IMR-90 (cell line): Measurements from ENCODE around the gene ARHGAP8. TPM values are rescaled to one million over a fixed set of nuclear protein-coding genes. Genes with fewer than 3 reads are reported as not detected.

Experiments used
- ATAC-seq: fragments of 200-7000 bp; cut with Tn5 transposase; 2 replicates; pipeline ENCODE4 v1.9.1; 2020; ENCODE audit warnings: low read depth, mild to moderate bottlenecking, moderate library complexity
- BruUV-seq: library from RNA; stranded (reverse); fragments of 400-500 nt; replicated peaks from 2 replicates; lab custom pipeline; 2021; lab: Mats Ljungman, UMichigan
- CTCF ChIA-PET: fragments of 300-600 bp; formaldehyde crosslinking; extraction: SDS; loops from one replicate; lab custom pipeline; 2021; ENCODE audit warnings: antibody characterized with exemption; lab: Yijun Ruan, JAX
- POLR2A ChIA-PET: fragments of 300-600 bp; sonication (Branson Sonifier 250); formaldehyde crosslinking; loops from one replicate; lab custom pipeline; 2022; ENCODE audit warnings: antibody characterized with exemption; ENCODE audit not compliant: unreplicated experiment; lab: Charles Lee
- DNase-seq: peaks from one replicate; pipeline ENCODE4 v3.0.0; 2013
- H2AFZ ChIP-seq: replicated peaks from 2 replicates; pipeline ENCODE3; 2013; ENCODE audit warnings: low read length, mild to moderate bottlenecking; ENCODE audit not compliant: poor library complexity
- H2AK5ac ChIP-seq: 2 replicates; pipeline ENCODE4 v1.6.1; 2013; ENCODE audit warnings: low read depth, low read length, inconsistent platforms
- H2AK9ac ChIP-seq: replicated peaks from 2 replicates; pipeline ENCODE3; 2013; ENCODE audit warnings: mild to moderate bottlenecking, low read depth, low read length, moderate library complexity; ENCODE audit not compliant: poor library complexity
- H2BK120ac ChIP-seq: 2 replicates; pipeline ENCODE4 v1.6.1; 2013; ENCODE audit warnings: low read depth, low read length, inconsistent platforms
- H2BK15ac ChIP-seq: 3 replicates; pipeline ENCODE4 v1.6.1; 2013; ENCODE audit warnings: low read depth, low read length, inconsistent platforms
- H2BK20ac ChIP-seq: 2 replicates; pipeline ENCODE4 v1.6.1; 2013; ENCODE audit warnings: low read depth, mild to moderate bottlenecking, inconsistent platforms, low read length, moderate library complexity
- H2BK5ac ChIP-seq: 2 replicates; pipeline ENCODE4 v1.6.1; 2013; ENCODE audit warnings: mild to moderate bottlenecking, low read depth, low read length, inconsistent platforms; ENCODE audit not compliant: poor library complexity, severe bottlenecking
- H3K14ac ChIP-seq: replicated peaks from 2 replicates; pipeline ENCODE4 v1.6.1; 2013; ENCODE audit warnings: low read depth, low read length, inconsistent platforms
- H3K18ac ChIP-seq: 2 replicates; pipeline ENCODE4 v1.6.1; 2013; ENCODE audit warnings: low read depth, low read length, control low read depth
- H3K23ac ChIP-seq: 2 replicates; pipeline ENCODE4 v1.6.1; 2013; ENCODE audit warnings: low read depth, low read length, inconsistent platforms
- H3K27ac ChIP-seq: 2 replicates; pipeline ENCODE4 v1.5.1; 2013; ENCODE audit warnings: mild to moderate bottlenecking, control low read depth, low read length; ENCODE audit not compliant: insufficient read depth
- H3K27me3 ChIP-seq: 2 replicates; pipeline ENCODE4 v1.6.1; 2013; ENCODE audit warnings: low read length; ENCODE audit not compliant: control insufficient read depth, insufficient read depth
- H3K36me3 ChIP-seq: 2 replicates; pipeline ENCODE4 v1.6.1; 2013; ENCODE audit warnings: low read length, mixed read lengths; ENCODE audit not compliant: control insufficient read depth, insufficient read depth
- H3K4ac ChIP-seq: 2 replicates; pipeline ENCODE4 v1.6.1; 2013; ENCODE audit warnings: low read depth, low read length, inconsistent platforms
- H3K4me1 ChIP-seq: 2 replicates; pipeline ENCODE4 v1.6.1; 2013; ENCODE audit warnings: low read length, mixed read lengths; ENCODE audit not compliant: control insufficient read depth, insufficient read depth
- H3K4me2 ChIP-seq: 2 replicates; pipeline ENCODE4 v1.6.1; 2013; ENCODE audit warnings: low read depth, mild to moderate bottlenecking, control low read depth, low read length, moderate library complexity
- H3K4me3 ChIP-seq: 2 replicates; pipeline ENCODE4 v1.5.1; 2013; ENCODE audit warnings: low read depth, mild to moderate bottlenecking, control low read depth, low read length, moderate library complexity; ENCODE audit not compliant: insufficient read depth
- H3K56ac ChIP-seq: 2 replicates; pipeline ENCODE4 v1.6.1; 2013; ENCODE audit warnings: low read length, inconsistent platforms; ENCODE audit not compliant: insufficient read depth; ENCODE audit errors: extremely low read depth
- H3K79me1 ChIP-seq, 2 experiments: 2 replicates each; pipeline ENCODE4 v1.6.1; 2013; ENCODE audit warnings: low read length in 2 of 2, inconsistent platforms in 1 of 2, low read depth in 1 of 2
- H3K9ac ChIP-seq: 2 replicates; pipeline ENCODE4 v1.6.1; 2013; ENCODE audit warnings: low read depth, low read length, control low read depth
- H3K9me1 ChIP-seq: 2 replicates; pipeline ENCODE4 v1.6.1; 2013; ENCODE audit warnings: low read length, inconsistent platforms; ENCODE audit not compliant: insufficient read depth
- H3K9me3 ChIP-seq: 2 replicates; pipeline ENCODE4 v1.6.1; 2013; ENCODE audit warnings: low read length; ENCODE audit not compliant: control insufficient read depth, insufficient read depth
- H4K20me1 ChIP-seq: 2 replicates; pipeline ENCODE4 v1.6.1; 2013; ENCODE audit warnings: low read length, inconsistent platforms; ENCODE audit not compliant: insufficient read depth
- H4K5ac ChIP-seq: 2 replicates; pipeline ENCODE4 v1.6.1; 2013; ENCODE audit warnings: mild to moderate bottlenecking, low read depth, low read length, control low read depth
- H4K8ac ChIP-seq, 2 experiments: 2 replicates each; pipeline ENCODE4 v1.6.1; 2013; ENCODE audit warnings: low read depth in 2 of 2, low read length in 2 of 2, control low read depth in 1 of 2, inconsistent platforms in 1 of 2
- H4K91ac ChIP-seq: 2 replicates; pipeline ENCODE4 v1.6.1; 2013; ENCODE audit warnings: low read depth, low read length, inconsistent platforms; ENCODE audit not compliant: insufficient read depth
- USF2 ChIP-seq: fragments of 150-350 bp; IDR thresholded peaks from 2 replicates; pipeline ENCODE4 v1.6.1; 2017; ENCODE audit warnings: mild to moderate bottlenecking, antibody characterized with exemption, low read length, low read depth
- WGBS, 2 experiments: methylation state at CpG; one replicate each; pipeline versions ENCODE4 v1.1.5 to v1.1.7; 2013; ENCODE audit warnings: missing lambda C conversion rate in 2 of 2; ENCODE audit not compliant: insufficient read length in 1 of 2; ENCODE audit errors: extremely low coverage in 2 of 2; 5-methylcytosine and 5-hydroxymethylcytosine counted together
- dilution Hi-C: fragments of 300-500 bp; cut with HindIII; formaldehyde crosslinking; loops from one replicate; pipeline ENCODE4 v1.14.3; 2018; ENCODE audit warnings: low sequenced_read_pairs; ENCODE audit not compliant: unreplicated experiment
- in situ Hi-C: fragments of 300-500 bp; cut with MboI; formaldehyde crosslinking; loops from 3 replicates; pipeline ENCODE4 v1.14.3; 2019; ENCODE audit warnings: low sequenced_read_pairs, inconsistent platforms, mixed read lengths
- intact Hi-C: fragments of 100-400 bp; cut with micrococcal nuclease; formaldehyde crosslinking; loops from 2 replicates; pipeline ENCODE4 v1.10.0; 2022
- polyA plus RNA-seq, 3 experiments: library from polyadenylated mRNA; depleted of rRNA; stranded (reverse); fragments of >200 nt; gene quantifications; 2 replicates each; pipeline ENCODE4 v1.2.3, GENCODE V29; 2012; ENCODE audit warnings: low replicate concordance in 1 of 3
- total RNA-seq: library from RNA; depleted of rRNA; stranded (reverse); fragments of >200 nt; gene quantifications from 2 replicates; pipeline ENCODE4 v1.2.3, GENCODE V29; 2012

The ARHGAP8 gene
- total and polyA plus RNA-seq, 2 of the 4 experiments (the other 2 are of a cell fraction), result 0.18 to 0.21 TPM

GRCh38 chr22:44893731-44894080 is 141.3 kb downstream of the ARHGAP8 start:
- in situ Hi-C loops (no loop called here), dilution Hi-C loops (no loop called here), intact Hi-C loops (no loop called here)
- Histone ChIP-seq H3K23ac (no peak overlapping the region), H3K18ac (no peak overlapping the region), H3K14ac (no peak overlapping the region), H4K91ac (no peak overlapping the region), H3K56ac (no peak overlapping the region), H2AK9ac (no peak overlapping the region), H2AFZ (no peak overlapping the region), H3K4me1 (no peaks in the 10 kb centered on the region), H3K27ac (no peak overlapping the region), H3K4me3 (no peak overlapping the region), H2AK5ac (no peak overlapping the region), H3K79me1 (no peaks in the 10 kb centered on the region), H2BK5ac (no peak overlapping the region), H3K4me2 (no peak overlapping the region), H2BK120ac (no peak overlapping the region), H2BK20ac (no peak overlapping the region), H3K4ac (no peak overlapping the region), H3K9me3 (no peaks in the 10 kb centered on the region), H2BK15ac (no peak overlapping the region), H4K5ac (no peak overlapping the region), H3K36me3 (no peaks in the 10 kb centered on the region), H3K9ac (no peak overlapping the region), H3K9me1 (no peaks in the 10 kb centered on the region), H4K20me1 (no peaks in the 10 kb centered on the region), H3K27me3 (peaks cover 3% of the 10 kb centered on the region; the same call in 1 of the 2 replicates), H4K8ac (no peak overlapping the region)
- DNase-seq, result no peak
- CTCF ChIA-PET, result no interaction called here
- no peak for TF ChIP-seq USF2
- ATAC-seq, result no peak
- 54% methylated on average over 4 of the region's 7 CpGs; no CpG with 5 or more reads in 1 of the 2 experiments for WGBS, 2 experiments
- POLR2A ChIA-PET, result no interaction called here
- BruUV-seq, result no TSS peak
